ENCODE measurements around the gene ADK.

Gene ADK

GRCh38 chr10:74743401-74743800 is 592.4 kb downstream of the ADK start:
- no peaks in the 10 kb centered on the region for H3K4me1 ChIP-seq (ENCODE audit: control insufficient read depth, insufficient read depth, low read length, poor library complexity, severe bottlenecking)
- 88 to 92% methylated on average over 4 of the region's 4 CpGs for WGBS, 2 experiments (ENCODE audit: insufficient coverage in 2 of 2)
- H3K36me3 ChIP-seq (ENCODE audit: control insufficient read depth, insufficient read depth, low read length): no peaks in the 10 kb centered on the region
- H3K9me3 ChIP-seq (ENCODE audit: control insufficient read depth, low read length): no peaks in the 10 kb centered on the region
- no peak overlapping the region for H3K27ac ChIP-seq (ENCODE audit: low read depth, low read length, severe bottlenecking)
- H3K4me3 ChIP-seq (ENCODE audit: extremely low read depth, insufficient read depth, low read length, poor library complexity, severe bottlenecking): no peak overlapping the region

GRCh38 chr10:74745449-74745848 is 594.4 kb downstream of the ADK start:
- 93 to 94% methylated on average over 3 to 4 of the region's 4 CpGs for WGBS, 2 experiments (ENCODE audit: insufficient coverage in 2 of 2)
- H3K27ac ChIP-seq (ENCODE audit: low read depth, low read length, severe bottlenecking): no peak overlapping the region
- no peak overlapping the region for H3K4me3 ChIP-seq (ENCODE audit: extremely low read depth, insufficient read depth, low read length, poor library complexity, severe bottlenecking)
- H3K36me3 ChIP-seq (ENCODE audit: control insufficient read depth, insufficient read depth, low read length): no peaks in the 10 kb centered on the region
- no peaks in the 10 kb centered on the region for H3K4me1 ChIP-seq (ENCODE audit: control insufficient read depth, insufficient read depth, low read length, poor library complexity, severe bottlenecking)
- no peaks in the 10 kb centered on the region for H3K9me3 ChIP-seq (ENCODE audit: control insufficient read depth, low read length)

- WGBS, 2 experiments (ENCODE audit: insufficient coverage in 2 of 2): 91 to 92% methylated on average over 10 to 11 of the region's 14 CpGs
- Histone ChIP-seq H3K36me3 (ENCODE audit: control insufficient read depth, insufficient read depth, low read length) (no peaks in the 10 kb centered on the region), H3K27ac (ENCODE audit: low read depth, low read length, severe bottlenecking) (no peak overlapping the region), H3K4me3 (ENCODE audit: extremely low read depth, insufficient read depth, low read length, poor library complexity, severe bottlenecking) (no peak overlapping the region), H3K9me3 (ENCODE audit: control insufficient read depth, low read length) (no peaks in the 10 kb centered on the region), H3K4me1 (ENCODE audit: control insufficient read depth, insufficient read depth, low read length, poor library complexity, severe bottlenecking) (no peaks in the 10 kb centered on the region)
Measured at GRCh38 chr10:74746813-74747212, 595.8 kb downstream of the ADK start.

- 80 to 94% methylated on average over 5 to 6 of the region's 9 CpGs for WGBS, 2 experiments (ENCODE audit: insufficient coverage in 2 of 2)
- H3K27ac ChIP-seq (ENCODE audit: low read depth, low read length, severe bottlenecking): no peak overlapping the region
- H3K36me3 ChIP-seq (ENCODE audit: control insufficient read depth, insufficient read depth, low read length): no peaks in the 10 kb centered on the region
- H3K9me3 ChIP-seq (ENCODE audit: control insufficient read depth, low read length): no peaks in the 10 kb centered on the region
- H3K4me1 ChIP-seq (ENCODE audit: control insufficient read depth, insufficient read depth, low read length, poor library complexity, severe bottlenecking): peaks cover 2% of the 10 kb centered on the region
- no peak overlapping the region for H3K4me3 ChIP-seq (ENCODE audit: extremely low read depth, insufficient read depth, low read length, poor library complexity, severe bottlenecking)
Measured at GRCh38 chr10:74748468-74749031, 597.5 kb downstream of the ADK start.

- Histone ChIP-seq H3K27ac (ENCODE audit: low read depth, low read length, severe bottlenecking) (no peak overlapping the region), H3K9me3 (ENCODE audit: control insufficient read depth, low read length) (no peaks in the 10 kb centered on the region)
- WGBS, 2 experiments (ENCODE audit: insufficient coverage in 2 of 2): 86 to 94% methylated on average over 3 to 6 of the region's 6 CpGs
Measured at GRCh38 chr10:74750848-74751274, 599.8 kb downstream of the ADK start.

GRCh38 chr10:74752371-74753040 is 601.5 kb downstream of the ADK start:
- WGBS, 2 experiments (ENCODE audit: insufficient coverage in 2 of 2): 40 to 100% methylated on average over 1 to 2 of the region's 6 CpGs
- Histone ChIP-seq H3K36me3 (ENCODE audit: control insufficient read depth, insufficient read depth, low read length) (no peaks in the 10 kb centered on the region), H3K9me3 (ENCODE audit: control insufficient read depth, low read length) (no peaks in the 10 kb centered on the region), H3K4me1 (ENCODE audit: control insufficient read depth, insufficient read depth, low read length, poor library complexity, severe bottlenecking) (peaks cover 7% of the 10 kb centered on the region), H3K27ac (ENCODE audit: low read depth, low read length, severe bottlenecking) (no peak overlapping the region), H3K4me3 (ENCODE audit: extremely low read depth, insufficient read depth, low read length, poor library complexity, severe bottlenecking) (no peak overlapping the region)

More at GRCh38 chr10:74750848-74751274, 599.8 kb downstream of the ADK start:
- Histone ChIP-seq H3K4me3 (ENCODE audit: extremely low read depth, insufficient read depth, low read length, poor library complexity, severe bottlenecking) (no peak overlapping the region), H3K36me3 (ENCODE audit: control insufficient read depth, insufficient read depth, low read length) (no peaks in the 10 kb centered on the region), H3K4me1 (ENCODE audit: control insufficient read depth, insufficient read depth, low read length, poor library complexity, severe bottlenecking) (peaks cover 7% of the 10 kb centered on the region)

GRCh38 chr10:74753442-74754211 is 602.6 kb downstream of the ADK start:
- no peaks in the 10 kb centered on the region for H3K9me3 ChIP-seq (ENCODE audit: control insufficient read depth, low read length)
- peaks cover 7% of the 10 kb centered on the region for H3K4me1 ChIP-seq (ENCODE audit: control insufficient read depth, insufficient read depth, low read length, poor library complexity, severe bottlenecking)
- H3K4me3 ChIP-seq (ENCODE audit: extremely low read depth, insufficient read depth, low read length, poor library complexity, severe bottlenecking): no peak overlapping the region
- no peaks in the 10 kb centered on the region for H3K36me3 ChIP-seq (ENCODE audit: control insufficient read depth, insufficient read depth, low read length)
- H3K27ac ChIP-seq (ENCODE audit: low read depth, low read length, severe bottlenecking): no peak overlapping the region
- 84% methylated on average over 7 to 17 of the region's 17 CpGs for WGBS, 2 experiments (ENCODE audit: insufficient coverage in 2 of 2)

- WGBS, 2 experiments (ENCODE audit: insufficient coverage in 2 of 2): 94 to 97% methylated on average over 6 to 8 of the region's 8 CpGs
- Histone ChIP-seq H3K36me3 (ENCODE audit: control insufficient read depth, insufficient read depth, low read length) (no peaks in the 10 kb centered on the region), H3K4me1 (ENCODE audit: control insufficient read depth, insufficient read depth, low read length, poor library complexity, severe bottlenecking) (peaks cover 7% of the 10 kb centered on the region), H3K4me3 (ENCODE audit: extremely low read depth, insufficient read depth, low read length, poor library complexity, severe bottlenecking) (no peak overlapping the region), H3K9me3 (ENCODE audit: control insufficient read depth, low read length) (no peaks in the 10 kb centered on the region), H3K27ac (ENCODE audit: low read depth, low read length, severe bottlenecking) (no peak overlapping the region)
Measured at GRCh38 chr10:74754381-74754821, 603.4 kb downstream of the ADK start.

- H3K4me1 ChIP-seq (ENCODE audit: control insufficient read depth, insufficient read depth, low read length, poor library complexity, severe bottlenecking): peaks cover 7% of the 10 kb centered on the region
- H3K27ac ChIP-seq (ENCODE audit: low read depth, low read length, severe bottlenecking): no peak overlapping the region
- H3K4me3 ChIP-seq (ENCODE audit: extremely low read depth, insufficient read depth, low read length, poor library complexity, severe bottlenecking): no peak overlapping the region
- H3K36me3 ChIP-seq (ENCODE audit: control insufficient read depth, insufficient read depth, low read length): no peaks in the 10 kb centered on the region
- WGBS, 2 experiments (ENCODE audit: insufficient coverage in 2 of 2): 96 to 97% methylated on average over 7 of the region's 10 CpGs
- H3K9me3 ChIP-seq (ENCODE audit: control insufficient read depth, low read length): no peaks in the 10 kb centered on the region
Measured at GRCh38 chr10:74755273-74755672, 604.3 kb downstream of the ADK start.

Data from mesodermal cell (in vitro differentiated cells).